WI38 (cell line): ENCODE data around the gene NTNG2.

ENCODE experiments used
- H3K4me3 ChIP-seq: 2 replicates; pipeline ENCODE4 v1.5.1; 2011; ENCODE audit warnings: low read depth, mild to moderate bottlenecking, control low read depth, low read length
- CTCF ChIP-seq: IDR thresholded peaks from 2 replicates; pipeline ENCODE4 v1.5.1; 2012; ENCODE audit warnings: low read depth, mild to moderate bottlenecking, control low read depth, low read length

The NTNG2 gene

GRCh38 chr9:132288966-132289365 is 127.1 kb downstream of the NTNG2 start:
- no peak for TF ChIP-seq CTCF
- H3K4me3 ChIP-seq, result no peak overlapping the region

GRCh38 chr9:132293145-132293721 is 131.4 kb downstream of the NTNG2 start:
- no peak for TF ChIP-seq CTCF
- no peak overlapping the region for H3K4me3 ChIP-seq
